HTR-8/SVneo (cell line): ENCODE measurements around the gene TCIRG1.

ENCODE experiments used
- DNase-seq: peaks from one replicate; pipeline ENCODE4 v3.0.0; 2011; ENCODE audit warnings: low spot score, mixed read lengths; ENCODE audit not compliant: insufficient read length
- FAIRE-seq: peaks from 2 replicates; lab custom pipeline; 2011; peaks lifted over from hg19 to GRCh38; lab: Jason Lieb, UNC

The TCIRG1 gene

DNA sequence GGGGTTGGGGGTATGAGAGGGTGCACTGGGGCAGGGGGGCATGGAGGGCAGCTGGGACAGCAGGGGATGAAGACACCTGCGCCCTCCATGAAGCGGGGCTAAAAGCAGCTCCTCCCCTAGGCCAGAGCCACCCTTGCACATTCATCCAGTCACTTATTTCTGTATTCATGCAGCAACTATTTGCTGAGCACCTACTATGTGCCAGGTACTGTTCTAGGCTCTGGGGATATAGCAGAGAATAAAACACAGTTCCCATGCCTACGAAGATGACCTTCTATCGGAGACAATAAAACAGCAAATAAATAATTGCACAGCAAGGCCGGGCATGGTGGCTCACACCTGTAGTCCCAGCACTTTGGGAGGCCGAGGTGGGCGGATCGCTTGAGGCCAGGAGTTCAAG is 23.4 kb upstream of the TCIRG1 start:
- FAIRE-seq = no peak
- DNase-seq = no peak

DNA sequence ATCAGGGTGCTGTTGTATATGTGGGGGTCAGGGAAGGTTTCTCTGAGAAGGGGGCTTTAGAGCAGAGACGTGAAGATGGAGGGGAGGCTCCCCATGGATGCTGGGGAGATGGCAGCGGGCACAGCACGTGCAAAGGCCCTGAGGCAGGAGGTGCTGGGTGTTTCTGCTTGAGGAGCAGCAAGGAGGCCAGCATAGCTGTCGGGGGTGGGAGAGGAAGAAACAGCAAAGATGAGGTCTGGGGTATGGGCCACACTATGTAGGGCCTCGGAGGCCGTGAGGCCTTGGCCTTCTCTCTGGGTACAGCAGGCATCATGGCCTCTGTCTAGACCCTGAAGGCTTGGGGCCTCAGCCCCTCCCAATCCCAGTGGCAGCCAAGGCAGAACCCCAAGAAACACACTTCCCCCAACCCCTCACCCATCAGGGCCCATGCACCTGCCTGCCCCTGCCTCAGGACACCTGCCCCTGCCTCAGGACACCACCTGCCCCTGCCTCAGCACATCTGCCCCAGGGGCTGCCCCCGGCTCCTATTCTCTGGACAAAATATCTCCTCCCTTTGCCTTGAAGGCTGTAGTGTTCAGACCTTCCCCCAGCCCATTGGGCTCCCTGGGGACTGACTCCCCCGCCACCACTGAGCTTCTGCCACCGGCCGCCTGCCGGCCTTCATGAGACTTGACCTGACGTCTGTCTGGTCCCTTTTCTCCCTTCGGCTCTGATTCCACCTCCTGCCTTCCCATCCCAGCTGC is 22.5 kb upstream of the TCIRG1 start:
- DNase-seq (no peak), FAIRE-seq (peak; percentile 81)

DNA sequence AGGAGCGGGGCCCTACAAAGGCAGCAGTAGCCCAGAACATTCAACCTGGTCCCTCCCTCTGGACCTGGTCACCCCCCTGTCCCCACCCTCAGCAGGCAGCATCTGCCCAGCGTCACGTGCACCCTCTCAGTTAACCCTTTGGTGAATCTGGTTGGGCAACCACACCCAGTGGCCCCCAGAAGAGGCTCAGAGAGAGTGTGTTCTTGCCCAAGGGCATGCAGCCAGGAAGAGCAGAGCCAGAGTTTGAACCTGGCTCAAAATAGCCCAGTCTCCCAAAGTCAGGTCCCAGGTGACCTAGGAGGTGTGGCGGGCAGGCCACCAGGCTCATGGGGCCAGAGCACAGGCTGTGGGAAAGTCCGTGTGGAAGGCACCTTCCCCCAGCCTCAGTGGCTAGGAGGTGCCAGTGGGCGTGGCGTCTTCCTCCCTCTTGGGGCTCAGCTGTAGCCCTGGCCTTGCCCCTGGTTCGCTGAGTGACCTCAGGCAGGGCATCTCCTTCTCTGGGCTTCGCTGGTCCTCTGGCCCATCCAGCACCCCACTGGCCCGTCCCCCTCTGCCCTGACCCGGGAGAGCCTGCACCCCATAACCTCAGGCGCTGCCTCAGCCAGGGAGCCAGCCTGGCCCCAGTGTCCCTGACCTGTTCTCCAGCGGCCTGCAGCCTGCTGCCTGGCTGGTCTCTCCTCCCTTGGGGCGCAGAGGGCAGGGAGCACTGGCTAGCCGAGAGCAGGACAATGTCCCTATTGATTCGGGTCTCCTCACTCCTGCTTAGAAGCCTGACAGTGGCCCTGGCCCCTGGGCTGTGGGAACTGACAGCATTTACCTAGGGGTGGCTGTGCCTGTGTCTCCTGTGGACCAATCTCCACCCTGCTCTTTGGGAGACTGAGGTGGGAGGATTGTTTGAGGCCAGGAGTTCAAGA is 21.7 kb upstream of the TCIRG1 start:
- DNase-seq = no peak
- peak; percentile 90 for FAIRE-seq

DNA sequence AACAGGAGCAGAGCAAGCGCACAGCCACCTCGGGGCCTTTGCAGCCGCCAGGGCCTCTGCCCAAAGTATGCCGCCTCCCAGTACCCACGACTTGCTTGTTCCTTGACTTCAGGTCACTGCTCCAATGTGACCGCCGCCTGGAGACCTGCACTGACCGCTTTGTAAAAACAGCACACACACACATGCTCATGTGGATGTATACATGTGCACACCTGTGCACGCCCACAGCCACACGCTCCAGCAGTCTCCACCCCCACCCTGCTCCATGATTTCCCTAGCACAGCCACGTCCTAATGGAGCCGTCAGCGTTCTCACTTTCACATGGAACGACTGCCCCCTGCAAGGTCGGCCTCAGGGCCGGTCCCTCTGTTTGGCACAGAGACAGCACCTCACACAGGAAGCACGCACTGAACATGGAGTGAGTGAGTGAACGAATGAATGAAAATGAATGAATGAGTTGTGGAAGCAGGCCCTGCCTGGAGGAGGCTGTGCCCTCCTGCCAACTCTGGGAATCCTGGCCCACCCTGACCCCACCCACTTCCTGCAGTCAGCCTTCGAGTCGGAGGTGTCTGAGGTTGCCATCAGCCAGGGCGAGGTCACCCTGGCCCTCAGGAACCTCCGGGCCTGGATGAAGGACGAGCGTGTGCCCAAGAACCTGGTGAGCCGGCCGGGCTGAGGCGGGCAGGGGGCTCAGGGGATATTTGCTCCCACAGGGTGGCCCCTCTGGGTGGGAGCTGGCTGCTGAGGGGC is 20.7 kb upstream of the TCIRG1 start:
- DNase-seq = no peak
- FAIRE-seq = peak; percentile 94

DNA sequence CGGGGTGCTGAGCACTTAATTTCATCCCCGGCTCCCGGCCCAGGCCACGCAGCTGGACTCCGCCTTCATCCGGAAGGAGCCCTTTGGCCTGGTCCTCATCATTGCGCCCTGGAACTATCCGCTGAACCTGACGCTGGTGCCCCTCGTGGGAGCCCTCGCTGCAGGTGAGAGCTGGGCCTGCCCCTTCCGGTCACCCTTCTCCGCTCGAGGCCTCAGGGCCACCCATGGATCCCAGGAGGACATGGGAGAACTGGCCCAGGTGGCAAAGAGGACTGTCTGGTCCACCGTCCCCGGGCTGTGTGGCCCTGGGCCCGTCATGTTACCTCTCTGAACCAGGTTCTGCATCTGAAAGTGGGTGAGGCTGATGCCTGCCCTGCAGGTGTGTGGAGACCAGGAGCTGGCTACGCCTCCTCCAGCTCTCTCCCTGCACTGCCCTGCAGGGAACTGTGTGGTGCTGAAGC is 20.1 kb upstream of the TCIRG1 start:
- FAIRE-seq = peak; percentile 78
- DNase-seq = no peak

DNA sequence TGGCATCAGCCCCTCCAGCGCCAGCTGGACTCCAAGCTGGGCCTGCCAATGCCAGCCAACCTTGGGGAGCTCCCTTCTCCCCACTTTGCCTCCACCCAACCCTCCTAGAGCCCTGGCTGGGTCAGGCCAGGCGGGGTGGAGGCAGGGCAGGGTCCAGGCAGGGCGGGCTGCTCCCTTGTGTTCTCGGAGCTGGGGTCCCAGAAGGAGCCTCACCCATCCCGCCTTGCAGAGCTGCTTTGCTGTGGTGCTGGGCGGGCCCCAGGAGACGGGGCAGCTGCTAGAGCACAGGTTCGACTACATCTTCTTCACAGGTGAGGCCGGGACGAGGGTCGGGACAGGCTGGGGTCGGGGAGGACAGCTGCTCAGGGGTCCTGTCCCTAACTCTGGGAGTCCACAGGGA is 19.3 kb upstream of the TCIRG1 start:
- FAIRE-seq = no peak
- no peak for DNase-seq

DNA sequence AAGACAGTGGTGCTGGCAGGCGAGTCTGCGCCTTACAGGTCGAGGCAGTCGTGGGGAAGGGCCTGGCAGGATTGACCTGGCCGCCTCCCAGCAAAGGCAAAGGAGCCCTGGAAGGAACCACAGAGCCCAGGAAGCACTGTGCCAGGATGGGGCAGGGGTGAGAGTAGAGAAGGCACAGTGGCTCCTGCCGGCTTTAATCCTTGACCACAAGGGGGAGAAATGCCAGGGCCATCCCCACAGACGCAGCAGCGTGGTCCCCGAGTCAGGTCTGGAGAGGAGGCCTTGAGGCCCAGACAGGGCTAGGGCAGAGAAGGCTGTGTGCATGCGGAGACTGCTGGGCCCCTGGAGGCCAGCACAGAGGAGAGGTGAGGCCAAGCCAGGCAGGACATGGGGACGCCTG is 18.2 kb upstream of the TCIRG1 start:
- DNase-seq (no peak), FAIRE-seq (peak; percentile 75)

DNA sequence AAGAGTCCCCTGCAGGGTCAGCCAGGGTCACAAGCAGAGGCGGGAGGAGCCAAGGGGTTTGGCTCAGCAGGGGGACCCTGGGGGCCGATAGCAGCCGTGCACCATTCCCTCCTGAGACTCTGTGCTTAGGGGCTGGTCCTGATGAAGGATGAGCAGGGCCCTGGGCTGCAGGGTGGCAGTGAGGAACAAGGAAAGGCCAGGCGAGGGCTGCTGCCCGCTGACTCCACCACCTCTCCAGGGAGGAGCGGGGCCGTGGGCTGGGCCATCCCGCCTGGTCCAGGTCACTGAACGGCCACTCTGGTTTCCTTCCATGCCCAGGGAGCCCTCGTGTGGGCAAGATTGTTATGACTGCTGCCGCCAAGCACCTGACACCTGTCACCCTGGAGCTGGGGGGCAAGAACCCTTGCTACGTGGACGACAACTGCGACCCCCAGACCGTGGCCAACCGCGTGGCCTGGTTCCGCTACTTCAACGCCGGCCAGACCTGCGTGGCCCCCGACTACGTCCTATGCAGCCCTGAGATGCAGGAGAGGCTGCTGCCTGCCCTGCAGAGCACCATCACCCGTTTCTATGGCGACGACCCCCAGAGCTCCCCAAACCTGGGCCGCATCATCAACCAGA is 17.5 kb upstream of the TCIRG1 start:
- peak; percentile 96 for FAIRE-seq
- DNase-seq = no peak

DNA sequence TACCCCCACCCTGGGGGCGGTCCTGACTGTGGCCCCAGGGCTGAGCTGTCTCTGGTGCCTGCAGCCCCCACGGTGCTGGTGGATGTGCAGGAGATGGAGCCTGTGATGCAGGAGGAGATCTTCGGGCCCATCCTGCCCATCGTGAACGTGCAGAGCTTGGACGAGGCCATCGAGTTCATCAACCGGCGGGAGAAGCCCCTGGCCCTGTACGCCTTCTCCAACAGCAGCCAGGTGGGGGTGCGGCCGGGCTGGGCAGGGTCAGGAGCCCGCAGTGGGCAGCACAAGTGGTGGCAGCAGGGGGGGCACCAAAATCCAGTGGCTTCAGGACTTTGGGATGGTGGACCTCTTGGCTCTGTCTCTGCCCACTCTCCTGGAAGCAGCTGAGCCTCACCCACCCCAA is 16.3 kb upstream of the TCIRG1 start:
- DNase-seq (no peak), FAIRE-seq (no peak)

DNA sequence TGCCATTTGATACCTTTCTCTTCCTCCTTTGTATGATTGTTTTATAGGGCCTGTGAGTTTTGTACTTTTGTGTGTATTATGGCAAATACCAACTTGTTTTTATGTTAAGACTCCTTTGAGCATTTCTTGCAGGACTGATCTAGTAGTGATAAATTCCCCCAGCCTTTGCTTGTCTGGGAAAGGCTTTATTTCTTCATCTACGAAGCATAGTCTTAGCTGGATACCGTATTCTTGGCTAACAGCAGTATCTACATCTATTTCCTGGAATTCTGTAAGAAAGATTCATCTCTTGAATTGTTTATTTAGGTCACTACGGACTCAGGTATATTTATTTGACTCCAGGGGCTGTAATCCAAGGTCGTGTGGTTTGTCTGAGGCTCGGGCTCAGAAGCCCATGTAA is 14.3 kb upstream of the TCIRG1 start:
- FAIRE-seq (no peak), DNase-seq (no peak)

DNA sequence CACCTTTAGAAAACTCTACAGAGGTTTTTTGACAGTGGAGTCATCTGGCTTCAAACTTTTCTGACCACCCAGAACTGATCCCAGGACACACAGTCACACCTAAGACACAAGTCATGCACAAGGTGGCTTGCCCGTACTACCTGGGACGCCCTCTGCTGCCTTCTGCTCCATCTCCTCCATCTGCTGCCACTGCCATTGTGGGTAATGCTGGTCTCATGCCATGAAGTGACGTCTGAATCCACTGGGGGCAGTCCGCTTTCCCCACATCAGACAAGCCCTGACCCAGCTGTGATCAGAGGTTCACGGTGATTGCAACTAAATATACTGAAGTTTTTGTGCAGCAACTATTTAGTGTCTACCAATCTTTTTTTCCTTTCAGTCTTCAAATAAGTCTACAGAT is 13.8 kb upstream of the TCIRG1 start:
- FAIRE-seq (peak; percentile 88), DNase-seq (no peak)

DNA sequence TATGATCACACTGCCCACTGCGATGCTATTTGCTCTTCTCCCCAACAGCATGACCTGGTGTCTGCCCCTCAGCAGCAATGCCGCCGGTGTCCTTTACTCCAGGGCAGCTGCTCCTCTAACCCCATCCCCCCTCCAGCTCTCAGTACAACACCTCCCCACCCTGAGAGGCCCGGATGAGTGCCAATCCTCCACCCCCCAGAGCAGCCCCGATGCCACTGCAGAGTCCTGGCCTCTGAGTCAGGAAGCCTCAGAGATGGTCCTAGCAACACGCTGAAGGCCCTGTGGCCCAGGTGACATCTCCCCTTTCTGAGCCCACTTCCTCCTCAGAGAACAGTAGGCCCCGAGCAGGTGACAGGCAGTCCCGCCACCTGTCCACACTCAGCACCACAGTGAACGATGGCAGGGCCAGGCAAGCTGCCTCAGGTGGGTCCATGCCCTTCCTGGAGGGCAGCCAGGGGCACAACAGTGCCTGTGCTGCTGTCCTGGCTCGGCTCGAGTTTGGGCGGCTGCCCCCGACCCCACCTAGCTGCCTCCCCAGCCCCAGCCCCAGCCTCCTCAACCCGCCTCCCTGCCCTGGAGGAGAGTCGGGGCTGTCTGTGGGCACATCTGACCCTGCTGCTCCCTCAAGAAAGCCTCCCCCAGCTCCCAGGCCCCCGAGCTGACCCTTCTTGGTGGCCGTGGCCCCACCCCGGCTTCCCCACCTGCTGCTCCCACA is 12.3 kb upstream of the TCIRG1 start:
- DNase-seq (no peak), FAIRE-seq (no peak)

DNA sequence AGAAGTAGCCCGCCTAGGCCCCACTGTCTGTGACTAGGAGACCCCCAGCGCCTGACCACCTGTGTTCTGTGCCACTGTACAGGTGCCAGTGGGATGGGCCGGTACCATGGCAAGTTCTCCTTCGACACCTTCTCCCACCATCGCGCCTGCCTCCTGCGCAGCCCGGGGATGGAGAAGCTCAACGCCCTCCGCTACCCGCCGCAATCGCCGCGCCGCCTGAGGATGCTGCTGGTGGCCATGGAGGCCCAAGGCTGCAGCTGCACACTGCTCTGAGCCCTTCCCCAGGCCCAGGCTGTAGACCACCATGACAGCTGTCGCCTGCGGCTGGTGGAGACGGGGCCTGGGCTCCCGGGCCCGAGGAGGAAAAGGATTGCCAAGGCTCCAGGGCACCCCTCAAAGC is 11.2 kb upstream of the TCIRG1 start:
- FAIRE-seq (no peak), DNase-seq (no peak)

DNA sequence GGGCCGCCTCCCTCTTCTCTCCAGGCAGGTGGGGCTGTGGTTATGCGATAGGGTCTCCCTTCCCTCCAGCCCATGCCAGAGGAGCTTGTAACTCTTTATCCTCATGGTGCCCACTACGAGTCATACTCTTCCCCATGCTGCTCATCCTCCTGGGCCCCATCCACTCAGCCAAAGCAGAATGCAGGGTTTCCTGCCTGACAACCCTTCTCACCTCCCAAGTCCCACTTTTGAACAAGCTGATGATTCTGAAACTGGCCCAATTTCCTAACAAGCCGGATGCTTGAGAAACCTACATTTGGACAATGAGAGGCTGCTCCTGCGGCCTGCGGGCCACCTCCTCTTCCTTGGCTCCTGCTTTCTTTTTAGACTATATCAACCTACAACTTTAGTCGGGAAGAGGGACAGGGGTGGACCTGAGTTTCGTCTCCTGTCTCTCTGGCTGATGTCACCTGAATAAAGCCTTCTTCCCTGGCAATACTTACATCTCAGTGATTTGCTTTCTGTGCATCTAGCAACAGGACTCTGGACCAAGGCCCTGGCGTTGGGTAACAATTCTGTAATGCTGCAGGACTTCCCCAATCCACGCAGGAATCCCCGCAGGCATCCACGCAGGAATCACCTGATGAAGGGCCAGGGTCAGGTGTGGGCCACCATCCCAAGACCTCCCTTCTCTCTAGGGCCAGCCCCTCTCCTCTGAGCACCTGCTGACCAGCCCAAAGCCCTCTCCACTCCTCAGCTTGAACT is 9.9 kb upstream of the TCIRG1 start:
- peak; percentile 86 for FAIRE-seq
- DNase-seq = no peak

DNA sequence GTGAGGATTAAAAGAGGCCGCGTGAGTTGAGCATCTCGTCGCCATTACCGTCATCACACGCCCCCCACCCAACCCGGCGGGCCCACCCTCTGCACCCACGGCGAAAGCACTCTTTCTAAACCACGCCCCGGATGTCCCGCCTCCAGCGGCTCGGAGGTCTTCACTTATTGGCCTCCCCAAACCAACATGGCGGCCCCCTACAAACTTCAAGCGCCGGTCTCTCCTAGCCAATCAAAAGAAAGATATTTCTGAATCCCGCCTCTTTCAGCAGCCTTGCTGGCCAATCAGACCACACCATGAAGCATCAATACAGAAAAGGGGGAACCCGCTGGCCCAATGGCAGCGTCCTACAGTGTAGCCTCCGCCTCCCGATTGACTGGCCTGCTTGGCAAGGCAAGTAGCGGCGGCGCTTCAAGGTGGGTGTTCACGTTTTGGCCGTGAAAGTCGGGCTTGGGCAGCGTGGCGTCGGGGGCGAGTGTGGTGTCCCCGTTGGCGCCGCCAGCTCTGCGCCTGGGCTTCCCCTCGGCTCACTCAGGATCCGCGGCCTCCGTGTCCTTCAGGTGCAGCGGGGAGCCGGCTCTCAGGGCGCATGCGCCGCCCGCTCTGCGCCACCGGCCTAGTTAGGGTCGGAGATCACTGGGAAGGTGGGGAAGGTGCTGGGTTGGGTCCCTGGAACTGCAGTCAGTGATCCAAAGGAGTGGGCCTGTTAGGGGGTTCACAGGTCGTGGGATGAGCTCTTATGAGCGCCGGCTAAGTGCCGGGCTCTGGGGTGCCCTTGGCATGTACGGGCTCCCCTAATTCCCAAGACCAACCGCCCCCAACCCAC is 8.3 kb upstream of the TCIRG1 start, which contains the start of gene NDUFS8:
NDUFS8 (plus strand) TSS at position 364 of the 826 bp plus-strand sequence. CDS start 1,471 bp downstream, outside the sequence.
- DNase-seq = peak; percentile 100
- FAIRE-seq = peak; percentile 100

DNA sequence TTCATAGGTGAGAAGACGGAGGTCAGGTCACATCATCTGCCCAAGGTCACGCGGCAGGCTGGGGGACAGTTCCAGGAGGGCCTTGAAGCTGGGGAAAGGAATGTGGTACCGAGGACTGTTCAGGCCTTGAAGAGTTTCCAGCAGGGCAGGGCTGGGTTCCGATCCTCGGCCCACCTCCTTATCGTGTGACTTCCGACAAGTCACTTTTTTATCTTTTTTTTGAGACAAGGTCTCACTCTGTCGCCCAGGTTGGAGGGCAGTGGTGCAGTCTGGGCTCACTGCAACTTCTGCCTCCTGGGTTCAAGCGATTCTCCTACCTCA is 7.7 kb upstream of the TCIRG1 start:
- peak; percentile 23 for FAIRE-seq
- no peak for DNase-seq

DNA sequence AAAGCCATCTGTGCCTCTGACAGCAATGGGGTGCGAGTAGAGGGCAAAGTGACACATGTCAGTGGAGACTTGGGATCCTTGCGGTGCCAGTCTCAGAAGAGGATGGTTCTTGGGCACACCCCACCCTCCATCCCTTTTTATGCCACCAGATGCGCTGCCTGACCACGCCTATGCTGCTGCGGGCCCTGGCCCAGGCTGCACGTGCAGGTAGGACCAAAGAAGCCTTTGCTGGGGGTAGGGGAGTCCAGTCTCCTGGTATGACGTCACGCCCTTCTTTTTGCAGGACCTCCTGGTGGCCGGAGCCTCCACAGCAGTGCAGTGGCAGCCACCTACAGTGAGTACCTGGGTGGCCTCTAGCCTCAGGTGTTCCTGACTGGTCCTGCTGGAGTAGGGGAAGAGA is 6.8 kb upstream of the TCIRG1 start:
- DNase-seq = no peak
- peak; percentile 9 for FAIRE-seq
